Thoracic aorta (tissue), 2 donors: ENCODE results near the gene TMEM184B. TPM values are rescaled to one million over a fixed set of nuclear protein-coding genes. Genes with fewer than 3 reads are reported as not detected.
A peak's percentile ranks its signal among the peaks of the same experiment; 100 is the strongest.

ENCODE experiments used
- ATAC-seq: fragments of 150-250 bp; one replicate; pipeline ENCODE4 v1.8.0; 2017; ENCODE audit warnings: low read depth; ENCODE audit not compliant: insufficient number of reproducible peaks, low FRiP score
- DNase-seq: peaks from one replicate; pipeline ENCODE4 v3.0.0-alpha.2; 2020; ENCODE audit warnings: low spot score
- H3K27ac ChIP-seq, 2 donors: fragments of 200-600 bp; sonication (generic); 1 replicate in 1 of 2; 2 replicates in 1 of 2; pipeline ENCODE4 v1.5.1; 2016; ENCODE audit warnings: mild to moderate bottlenecking in 2 of 2, moderate library complexity in 2 of 2
- H3K27me3 ChIP-seq: fragments of 200-600 bp; sonication (generic); replicated peaks from 2 replicates; pipeline ENCODE4 v1.6.0; 2016; ENCODE audit warnings: mild to moderate bottlenecking; ENCODE audit not compliant: insufficient read depth
- H3K36me3 ChIP-seq: fragments of 200-600 bp; sonication (generic); one replicate; pipeline ENCODE4 v1.5.1; 2016
- H3K4me1 ChIP-seq, 2 donors: fragments of 200-600 bp; sonication (generic); 1 replicate in 1 of 2; 2 replicates in 1 of 2; pipeline versions ENCODE4 v1.5.1 to v1.6.0; 2016; ENCODE audit warnings: low read depth in 2 of 2, mild to moderate bottlenecking in 1 of 2; ENCODE audit not compliant: control insufficient read depth in 1 of 2
- H3K4me3 ChIP-seq: fragments of 200-600 bp; sonication (generic); 2 replicates; pipeline ENCODE4 v1.5.1; 2016; ENCODE audit warnings: mild to moderate bottlenecking
- H3K9me3 ChIP-seq: fragments of 200-600 bp; sonication (generic); 2 replicates; pipeline ENCODE4 v1.5.1; 2016
- total RNA-seq, 2 donors: library from RNA; depleted of rRNA; stranded (reverse); fragments of >200 nt; gene quantifications; one replicate each; pipeline versions ENCODE4 v1.1.0 to v1.2.3, GENCODE V29; 2016
- TF ChIP-seq, protein P1 (sequence below): fragments of 200-600 bp; sonication (generic); IDR thresholded peaks from one replicate; pipeline ENCODE4 v1.5.1; 2019; ENCODE audit warnings: antibody characterized with exemption

TMEM184B gene
- total RNA-seq: 100 to 1,000 TPM; 134 to 254 TPM

- Histone ChIP-seq H3K9me3 (no peaks in the 10 kb centered on the region), H3K4me3 (peak within 1 kb of the TSS; percentile 88), H3K27me3 (no peaks in the 10 kb centered on the region), H3K4me1 (peaks cover 29 to 50% of the 10 kb centered on the region in 2 donors), H3K27ac (peak within 1 kb of the TSS; percentile 93 to 94), H3K36me3 (no peaks in the 10 kb centered on the region)
- ATAC-seq: peak; percentile 58
- DNase-seq: no peak
- TF ChIP-seq, protein P1, sequence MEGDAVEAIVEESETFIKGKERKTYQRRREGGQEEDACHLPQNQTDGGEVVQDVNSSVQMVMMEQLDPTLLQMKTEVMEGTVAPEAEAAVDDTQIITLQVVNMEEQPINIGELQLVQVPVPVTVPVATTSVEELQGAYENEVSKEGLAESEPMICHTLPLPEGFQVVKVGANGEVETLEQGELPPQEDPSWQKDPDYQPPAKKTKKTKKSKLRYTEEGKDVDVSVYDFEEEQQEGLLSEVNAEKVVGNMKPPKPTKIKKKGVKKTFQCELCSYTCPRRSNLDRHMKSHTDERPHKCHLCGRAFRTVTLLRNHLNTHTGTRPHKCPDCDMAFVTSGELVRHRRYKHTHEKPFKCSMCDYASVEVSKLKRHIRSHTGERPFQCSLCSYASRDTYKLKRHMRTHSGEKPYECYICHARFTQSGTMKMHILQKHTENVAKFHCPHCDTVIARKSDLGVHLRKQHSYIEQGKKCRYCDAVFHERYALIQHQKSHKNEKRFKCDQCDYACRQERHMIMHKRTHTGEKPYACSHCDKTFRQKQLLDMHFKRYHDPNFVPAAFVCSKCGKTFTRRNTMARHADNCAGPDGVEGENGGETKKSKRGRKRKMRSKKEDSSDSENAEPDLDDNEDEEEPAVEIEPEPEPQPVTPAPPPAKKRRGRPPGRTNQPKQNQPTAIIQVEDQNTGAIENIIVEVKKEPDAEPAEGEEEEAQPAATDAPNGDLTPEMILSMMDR: no peak
These were observed at the start of gene TMEM184B for GRCh38 chr22:38272373-38273134. Gene TMEM184B (minus strand): TSS chr22:38273010. CDS start chr22:38247961, 25,049 bp downstream.

GRCh38 chr22:38320605-38321402 lies 48.0 kb upstream of the TMEM184B start:
- no peak overlapping the region for H3K4me3 ChIP-seq
- no peak for ATAC-seq

DNA sequence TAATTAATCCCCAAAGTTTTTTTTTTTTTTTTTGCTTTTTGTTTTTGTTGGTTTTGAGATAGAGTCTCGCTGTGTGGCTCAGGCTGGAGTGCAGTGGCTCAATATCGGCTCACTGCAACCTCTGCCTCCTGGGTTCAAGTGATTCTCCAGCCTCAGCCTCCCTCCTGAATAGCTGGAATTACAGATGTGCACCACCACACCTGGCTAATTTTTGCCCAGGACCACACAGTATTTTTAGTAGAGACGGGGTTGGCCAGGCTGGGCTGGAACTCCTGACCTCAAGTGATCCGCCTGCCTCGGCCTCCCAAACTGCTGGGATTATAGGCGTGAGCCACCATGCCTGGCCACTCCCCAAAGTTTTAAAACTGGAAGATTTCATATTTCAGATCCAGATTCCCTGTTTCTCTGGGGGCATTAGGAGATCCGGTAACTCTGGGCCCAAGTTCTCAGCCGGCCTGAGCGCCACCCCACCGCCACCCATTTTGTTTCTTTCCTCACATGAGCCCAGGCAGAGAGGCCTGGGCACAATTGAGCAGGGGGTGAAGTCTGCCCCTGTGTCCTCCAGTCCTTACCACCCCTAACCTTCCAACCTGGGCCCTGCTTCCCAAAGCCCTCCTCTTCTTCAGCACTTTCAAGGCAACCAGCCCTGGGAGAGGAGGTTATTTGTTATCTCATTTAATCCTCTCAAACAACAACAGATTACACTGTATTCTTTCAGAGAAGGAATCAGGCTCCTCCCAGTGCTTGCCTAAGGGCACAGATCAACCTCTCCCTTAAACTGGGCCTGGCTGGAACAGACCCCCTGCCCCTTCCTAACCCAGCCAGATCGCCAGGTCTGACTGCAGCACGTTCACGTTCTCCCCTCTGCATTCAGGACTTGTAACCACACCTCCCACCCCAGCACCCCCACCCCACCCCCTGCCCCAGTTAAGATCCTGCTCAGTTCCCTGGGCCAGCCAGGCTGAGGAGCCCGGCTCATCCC lies 46.3 kb upstream of the TMEM184B start:
- DNase-seq (no peak), ATAC-seq (no peak)
- H3K4me3 ChIP-seq: peak overlapping the region; percentile 82
- TF ChIP-seq, protein P1: no peak
- H3K36me3 ChIP-seq: no peaks in the 10 kb centered on the region
- no peaks in the 10 kb centered on the region for H3K27me3 ChIP-seq
- peak overlapping the region; percentile 98 to 100 for H3K27ac ChIP-seq
- H3K4me1 ChIP-seq: peaks cover 16 to 35% of the 10 kb centered on the region in 2 donors
- H3K9me3 ChIP-seq: no peaks in the 10 kb centered on the region

More at GRCh38 chr22:38320605-38321402, 48.0 kb upstream of the TMEM184B start:
- Histone ChIP-seq H3K4me1 (peaks cover 9 to 17% of the 10 kb centered on the region in 2 donors), H3K9me3 (no peaks in the 10 kb centered on the region), H3K27ac (no peak overlapping the region), H3K27me3 (no peaks in the 10 kb centered on the region), H3K36me3 (no peaks in the 10 kb centered on the region)
- no peak for DNase-seq
- TF ChIP-seq, protein P1: no peak

DNA sequence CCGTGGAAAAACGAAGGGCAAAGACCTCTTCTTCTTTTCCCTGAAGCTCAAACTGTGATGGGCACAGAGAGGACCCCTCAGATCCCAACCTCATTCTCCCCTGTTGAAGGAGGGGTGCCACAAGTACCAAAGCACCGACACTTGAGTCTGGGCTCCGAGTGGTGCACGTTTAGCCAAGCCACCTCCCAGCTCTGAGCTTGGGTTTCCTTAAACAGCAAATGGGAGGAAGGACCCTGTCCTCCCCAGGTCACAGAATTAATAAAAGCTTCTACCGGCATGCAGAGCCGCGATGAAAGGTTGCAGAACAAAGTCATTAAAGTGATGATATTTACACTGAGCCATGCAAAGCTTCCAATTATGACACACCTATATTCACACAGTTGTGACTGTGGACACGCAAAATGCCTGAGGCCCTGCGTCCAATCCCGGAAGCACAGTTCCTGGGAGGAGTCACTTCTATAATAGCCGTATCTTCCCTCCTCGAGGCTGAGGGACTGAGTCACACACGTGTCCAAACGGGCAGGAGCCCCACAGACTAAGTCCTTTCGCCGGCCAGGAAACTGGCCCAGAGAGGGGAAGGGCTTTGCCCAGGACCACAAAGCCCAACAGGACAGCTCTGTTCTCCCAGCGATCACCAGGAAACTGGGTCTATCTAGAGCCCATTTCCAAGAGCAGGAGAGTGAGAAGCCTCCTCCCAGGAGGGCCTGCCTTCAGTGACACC lies 45.3 kb upstream of the TMEM184B start:
- TF ChIP-seq, protein P1: no peak
- peak; percentile 58 for DNase-seq
- Histone ChIP-seq H3K4me1 (peaks cover 25 to 44% of the 10 kb centered on the region in 2 donors), H3K27me3 (no peaks in the 10 kb centered on the region), H3K9me3 (no peaks in the 10 kb centered on the region), H3K4me3 (peak overlapping the region; percentile 82), H3K27ac (peak overlapping the region; percentile 98 to 100), H3K36me3 (no peaks in the 10 kb centered on the region)
- peak; percentile 55 for ATAC-seq
